ENCODE results near the gene SLC22A5.
"Not testable (repeated sequence)": the region's sequence is repeated elsewhere in the genome, so short reads cannot be mapped to it uniquely, and the experiment has no call there.

The SLC22A5 gene

GRCh38 chr5:132428484-132429462 lies 59.3 kb downstream of the SLC22A5 start:
- no peak for DNase-seq

DNA sequence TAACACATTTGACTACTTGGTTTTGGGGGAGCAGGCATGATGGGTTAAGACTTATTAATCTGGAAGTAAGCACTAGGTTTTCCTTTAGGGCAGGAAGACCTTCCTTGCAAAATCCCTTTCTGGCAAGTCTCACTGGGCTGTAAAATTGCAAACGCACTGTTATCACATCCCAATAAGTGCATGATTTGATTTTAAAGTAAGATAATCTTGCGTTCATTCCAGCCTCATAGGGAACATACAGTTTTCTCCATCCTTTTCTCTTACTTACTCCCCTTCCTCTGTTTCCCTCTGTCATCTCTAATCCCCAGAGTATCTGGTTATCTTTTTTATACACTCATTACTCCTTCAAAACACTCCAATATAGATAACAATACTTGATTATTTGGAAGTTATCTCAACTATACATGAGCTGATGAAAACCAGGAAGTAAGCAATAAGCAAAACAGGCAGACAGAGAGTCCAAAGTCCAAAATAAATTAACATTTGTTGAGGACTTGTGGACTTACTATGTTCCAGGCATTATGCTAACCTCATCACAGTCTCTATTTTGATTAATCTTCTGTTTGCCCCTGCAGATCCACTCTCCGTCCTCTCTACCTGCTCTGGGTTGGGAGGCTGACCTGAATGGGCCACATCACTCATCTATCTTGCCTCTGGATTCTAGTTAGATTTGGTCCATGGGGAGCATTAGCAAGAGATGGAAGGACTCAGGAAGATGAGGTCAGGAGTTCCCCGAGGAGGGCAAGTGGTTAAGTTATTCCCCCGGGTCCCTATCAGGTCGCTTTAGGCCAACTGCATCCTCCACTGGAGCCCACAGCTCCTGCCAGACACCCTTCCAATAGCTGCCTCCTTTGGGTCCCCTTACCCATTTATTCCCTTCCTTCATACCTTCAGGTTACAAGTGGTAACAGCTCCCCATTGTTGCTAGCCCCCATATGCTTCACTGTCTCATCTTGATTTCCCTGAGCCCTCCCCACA lies 60.2 kb downstream of the SLC22A5 start:
- no peak for DNase-seq

- no peak for DNase-seq
Measured at GRCh38 chr5:132430746-132431145, 61.2 kb downstream of the SLC22A5 start.

GRCh38 chr5:132431632-132432031 lies 62.1 kb downstream of the SLC22A5 start:
- DNase-seq: no peak

- DNase-seq: no peak
Measured at GRCh38 chr5:132433141-132433540, 63.6 kb downstream of the SLC22A5 start.

- no peak for DNase-seq
Measured at GRCh38 chr5:132434416-132435286, 65.1 kb downstream of the SLC22A5 start.

GRCh38 chr5:132435447-132435846 lies 65.9 kb downstream of the SLC22A5 start:
- no peak for DNase-seq

DNA sequence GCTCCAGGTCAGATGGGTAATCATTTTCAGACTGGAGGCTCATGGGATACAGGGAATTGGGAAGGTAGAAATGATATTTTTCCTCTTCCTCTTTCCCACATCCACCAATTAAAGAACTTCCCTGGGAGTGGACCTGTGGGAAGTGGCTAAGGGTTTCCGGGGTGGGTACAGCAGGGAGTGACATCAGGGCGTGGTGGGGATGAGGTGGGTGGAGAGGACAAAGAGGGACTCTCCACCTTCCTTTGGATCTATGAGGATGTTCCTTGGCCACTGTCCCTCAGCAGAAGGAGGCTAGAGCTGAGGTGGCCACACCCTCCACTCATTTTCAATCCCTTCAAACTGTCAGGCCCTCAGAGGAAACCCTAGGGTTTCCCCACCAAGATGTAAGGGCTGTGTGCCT lies 66.4 kb downstream of the SLC22A5 start:
- no peak for DNase-seq

GRCh38 chr5:132436936-132437335 lies 67.4 kb downstream of the SLC22A5 start:
- no peak for DNase-seq

- DNase-seq: no peak
Measured at GRCh38 chr5:132437604-132438266, 68.2 kb downstream of the SLC22A5 start.

DNA sequence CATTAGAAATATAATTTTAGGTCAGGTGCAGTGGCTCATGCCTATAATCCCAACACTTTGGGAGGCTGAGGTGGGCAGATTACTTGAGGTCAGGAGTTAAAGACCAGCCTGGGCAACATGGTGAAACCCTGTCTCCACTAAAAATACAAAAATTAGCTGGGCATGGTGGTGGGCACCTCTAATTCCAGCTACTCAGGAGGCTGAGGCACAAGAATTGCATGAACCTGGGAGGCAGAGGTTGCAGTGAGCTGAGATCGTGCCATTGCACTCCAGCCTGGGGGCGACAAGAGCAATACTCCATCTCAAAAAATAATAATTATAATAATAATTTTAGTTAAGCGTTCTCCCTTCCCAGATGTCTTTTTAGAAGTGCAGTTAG lies 68.7 kb downstream of the SLC22A5 start:
- DNase-seq: not testable (repeated sequence)

- DNase-seq: no peak
Measured at GRCh38 chr5:132438917-132439316, 69.4 kb downstream of the SLC22A5 start.

GRCh38 chr5:132439521-132440089 lies 70.1 kb downstream of the SLC22A5 start:
- DNase-seq: no peak

- DNase-seq: no peak
Measured at GRCh38 chr5:132444061-132444460, 74.6 kb downstream of the SLC22A5 start.
